Measurements from ENCODE around the gene DHRS3. TPM values are rescaled to one million over a fixed set of nuclear protein-coding genes. Genes with fewer than 3 reads are reported as not detected.

DHRS3 gene
- total RNA-seq, 1 experiment from 2014 or later: 87.0 TPM

DNA sequence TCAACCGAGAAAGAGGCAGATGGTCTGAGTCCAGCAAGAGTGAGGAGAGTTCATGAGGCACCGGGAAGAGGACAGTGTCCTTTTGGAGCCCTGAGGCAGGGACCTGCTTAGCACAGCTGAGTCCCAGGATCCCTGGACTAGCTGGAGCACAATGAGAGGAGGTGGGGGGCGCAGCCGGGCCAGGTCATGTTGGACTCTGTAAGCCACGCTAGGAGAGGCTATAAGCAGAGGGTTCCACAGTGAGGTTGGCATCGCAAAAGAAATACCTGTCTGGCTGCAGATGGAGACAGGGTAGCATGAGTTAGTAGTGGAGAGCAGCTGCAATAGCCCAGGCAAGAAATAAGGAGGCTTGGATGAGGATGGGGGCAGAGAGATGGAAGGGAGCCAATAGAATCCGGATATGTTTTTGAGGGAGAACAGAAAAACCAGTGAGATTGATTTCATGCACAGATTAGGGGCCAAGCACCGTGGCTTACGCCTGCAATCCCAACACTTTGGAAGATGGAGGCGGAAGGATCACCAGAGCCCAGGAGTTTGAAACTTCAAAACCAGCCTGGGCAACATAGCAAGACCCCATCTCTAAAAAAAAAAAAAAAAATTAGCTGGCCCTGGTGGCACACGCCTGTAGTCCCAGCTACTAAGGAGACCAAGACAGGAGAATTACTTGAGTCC is 98.2 kb downstream of the DHRS3 start:
- Histone ChIP-seq H3K27ac (ENCODE audit: low read depth, low read length) (no peak overlapping the region), H2AFZ (ENCODE audit: low read depth, low read length, poor library complexity, severe bottlenecking) (no peak overlapping the region), H3K79me2 (ENCODE audit: insufficient read depth, low read length) (no peaks in the 10 kb centered on the region), H3K9ac (ENCODE audit: low read length) (no peak overlapping the region), H4K20me1 (ENCODE audit: insufficient read depth) (no peaks in the 10 kb centered on the region), H3K9me3 (ENCODE audit: control insufficient read depth in 1 of 2, insufficient read depth in 1 of 2, low read depth in 1 of 2, low read length in 2 of 2) (no peaks in the 10 kb centered on the region), H3K36me3 (ENCODE audit: control insufficient read depth in 1 of 2, insufficient read depth in 2 of 2, low read length in 2 of 2) (no peaks in the 10 kb centered on the region), H3K4me3 (replicated peaks in 1 of 2; ENCODE audit: low read depth in 1 of 2, low read length in 2 of 2) (no peak overlapping the region), H3K4me2 (ENCODE audit: low read length) (no peak overlapping the region), H3K9me2 (ENCODE audit: insufficient read depth) (no peaks in the 10 kb centered on the region), H3K27me3 (ENCODE audit: insufficient read depth, low read length) (no peaks in the 10 kb centered on the region), H3K4me1 (ENCODE audit: control insufficient read depth in 1 of 2, insufficient read depth in 2 of 2, low read length in 2 of 2) (peaks cover 0 to 6% of the 10 kb centered on the region in 2 experiments; a peak in 2 of 4 replicates)
- ChIA-PET RAD21 (ENCODE audit: low non-redundant PET in 1 of 2, low total read pairs in 2 of 2, uncharacterized antibody in 2 of 2, unreplicated experiment in 2 of 2) (no interaction called here), CTCF (no interaction called here), POLR2A (interaction anchor here (1.4 kb wide), 1 partner anchor 9 kb away, joined by 3 read pairs; no protein-coding TSS in a partner anchor)
- DNase-seq (ENCODE audit: low read depth, low spot score) (no peak), ATAC-seq (no peak)
- TF ChIP-seq, protein P1, sequence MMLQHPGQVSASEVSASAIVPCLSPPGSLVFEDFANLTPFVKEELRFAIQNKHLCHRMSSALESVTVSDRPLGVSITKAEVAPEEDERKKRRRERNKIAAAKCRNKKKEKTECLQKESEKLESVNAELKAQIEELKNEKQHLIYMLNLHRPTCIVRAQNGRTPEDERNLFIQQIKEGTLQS (IDR thresholded peaks at IDR 0.05): no peak
- TF ChIP-seq FOSL1 (IDR thresholded peaks at IDR 0.05; ENCODE audit: low read depth): no peak
- BruUV-seq (replicated peaks): no TSS peak
- intact Hi-C loops (cut with micrococcal nuclease): no loop called here

DNA sequence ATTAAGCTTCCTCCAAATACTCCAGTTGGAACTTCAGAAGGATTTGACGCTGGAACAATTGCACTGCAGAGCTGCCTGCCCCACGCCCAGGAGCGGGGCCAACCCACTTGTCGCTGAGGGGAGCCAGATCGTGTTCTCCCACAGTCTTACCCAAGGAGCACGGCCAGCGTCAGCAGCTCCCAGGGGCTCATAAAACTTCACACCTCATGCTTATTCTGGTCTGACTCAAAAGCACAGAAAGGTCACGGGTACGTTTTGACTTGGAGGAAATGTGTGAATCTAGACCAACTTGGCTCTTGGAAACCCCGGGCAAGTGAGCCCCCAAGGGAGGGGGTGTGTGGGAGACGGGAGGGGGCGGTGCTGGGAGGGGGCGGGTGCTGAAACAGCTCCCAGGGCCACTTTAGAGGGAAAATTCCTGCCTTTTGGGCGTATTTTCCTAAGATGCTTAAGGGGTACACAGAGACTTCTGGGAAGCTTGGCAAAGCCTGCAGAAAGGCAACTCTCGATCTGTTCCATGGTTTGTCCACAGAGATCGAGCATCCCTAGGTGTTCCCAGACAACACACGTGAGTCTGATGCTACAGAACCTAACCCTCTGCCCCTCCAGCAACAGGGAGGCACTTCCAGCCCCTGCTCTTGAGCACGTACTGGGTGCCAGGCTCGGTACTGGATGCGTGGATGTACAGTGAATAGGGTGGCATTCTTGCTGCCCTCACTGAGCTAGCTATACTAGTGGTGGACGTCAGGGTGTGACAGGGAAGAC is 98.9 kb downstream of the DHRS3 start:
- Histone ChIP-seq H3K4me1 (ENCODE audit: control insufficient read depth in 1 of 2, insufficient read depth in 2 of 2, low read length in 2 of 2) (peaks cover 0 to 5% of the 10 kb centered on the region in 2 experiments; a peak in 2 of 4 replicates), H3K4me2 (ENCODE audit: low read length) (no peak overlapping the region), H3K4me3 (replicated peaks in 1 of 2; ENCODE audit: low read depth in 1 of 2, low read length in 2 of 2) (no peak overlapping the region), H3K9me3 (ENCODE audit: control insufficient read depth in 1 of 2, insufficient read depth in 1 of 2, low read depth in 1 of 2, low read length in 2 of 2) (no peaks in the 10 kb centered on the region), H3K36me3 (ENCODE audit: control insufficient read depth in 1 of 2, insufficient read depth in 2 of 2, low read length in 2 of 2) (no peaks in the 10 kb centered on the region), H3K27ac (ENCODE audit: low read depth, low read length) (no peak overlapping the region), H3K9me2 (ENCODE audit: insufficient read depth) (no peaks in the 10 kb centered on the region), H3K79me2 (ENCODE audit: insufficient read depth, low read length) (no peaks in the 10 kb centered on the region), H2AFZ (ENCODE audit: low read depth, low read length, poor library complexity, severe bottlenecking) (no peak overlapping the region), H3K9ac (ENCODE audit: low read length) (no peak overlapping the region), H4K20me1 (ENCODE audit: insufficient read depth) (no peaks in the 10 kb centered on the region), H3K27me3 (ENCODE audit: insufficient read depth, low read length) (no peaks in the 10 kb centered on the region)
- no peak for DNase-seq (ENCODE audit: low read depth, low spot score)
- BruUV-seq (replicated peaks): no TSS peak
- intact Hi-C loops (cut with micrococcal nuclease): no loop called here
- ATAC-seq: no peak
- TF ChIP-seq EGR1 (IDR thresholded peaks at IDR 0.05; ENCODE audit: low read depth) (no peak), TCF7L2 (IDR thresholded peaks at IDR 0.05; ENCODE audit: borderline replicate concordance, extremely low read depth, insufficient read depth, insufficient read length) (no peak), YY1 (IDR thresholded peaks at IDR 0.05; ENCODE audit: extremely low read depth, insufficient replicate concordance, low read depth, low read length) (no peak)
- TF ChIP-seq, protein P2, sequence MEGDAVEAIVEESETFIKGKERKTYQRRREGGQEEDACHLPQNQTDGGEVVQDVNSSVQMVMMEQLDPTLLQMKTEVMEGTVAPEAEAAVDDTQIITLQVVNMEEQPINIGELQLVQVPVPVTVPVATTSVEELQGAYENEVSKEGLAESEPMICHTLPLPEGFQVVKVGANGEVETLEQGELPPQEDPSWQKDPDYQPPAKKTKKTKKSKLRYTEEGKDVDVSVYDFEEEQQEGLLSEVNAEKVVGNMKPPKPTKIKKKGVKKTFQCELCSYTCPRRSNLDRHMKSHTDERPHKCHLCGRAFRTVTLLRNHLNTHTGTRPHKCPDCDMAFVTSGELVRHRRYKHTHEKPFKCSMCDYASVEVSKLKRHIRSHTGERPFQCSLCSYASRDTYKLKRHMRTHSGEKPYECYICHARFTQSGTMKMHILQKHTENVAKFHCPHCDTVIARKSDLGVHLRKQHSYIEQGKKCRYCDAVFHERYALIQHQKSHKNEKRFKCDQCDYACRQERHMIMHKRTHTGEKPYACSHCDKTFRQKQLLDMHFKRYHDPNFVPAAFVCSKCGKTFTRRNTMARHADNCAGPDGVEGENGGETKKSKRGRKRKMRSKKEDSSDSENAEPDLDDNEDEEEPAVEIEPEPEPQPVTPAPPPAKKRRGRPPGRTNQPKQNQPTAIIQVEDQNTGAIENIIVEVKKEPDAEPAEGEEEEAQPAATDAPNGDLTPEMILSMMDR (IDR thresholded peaks at IDR 0.05 in 2 of 3, conservative IDR thresholded peaks at IDR 0.05 in 1 of 3; ENCODE audit: borderline replicate concordance in 1 of 3, insufficient read depth in 1 of 3, low read depth in 2 of 3, low read length in 2 of 3): no peak
- TF ChIP-seq, protein P3, sequence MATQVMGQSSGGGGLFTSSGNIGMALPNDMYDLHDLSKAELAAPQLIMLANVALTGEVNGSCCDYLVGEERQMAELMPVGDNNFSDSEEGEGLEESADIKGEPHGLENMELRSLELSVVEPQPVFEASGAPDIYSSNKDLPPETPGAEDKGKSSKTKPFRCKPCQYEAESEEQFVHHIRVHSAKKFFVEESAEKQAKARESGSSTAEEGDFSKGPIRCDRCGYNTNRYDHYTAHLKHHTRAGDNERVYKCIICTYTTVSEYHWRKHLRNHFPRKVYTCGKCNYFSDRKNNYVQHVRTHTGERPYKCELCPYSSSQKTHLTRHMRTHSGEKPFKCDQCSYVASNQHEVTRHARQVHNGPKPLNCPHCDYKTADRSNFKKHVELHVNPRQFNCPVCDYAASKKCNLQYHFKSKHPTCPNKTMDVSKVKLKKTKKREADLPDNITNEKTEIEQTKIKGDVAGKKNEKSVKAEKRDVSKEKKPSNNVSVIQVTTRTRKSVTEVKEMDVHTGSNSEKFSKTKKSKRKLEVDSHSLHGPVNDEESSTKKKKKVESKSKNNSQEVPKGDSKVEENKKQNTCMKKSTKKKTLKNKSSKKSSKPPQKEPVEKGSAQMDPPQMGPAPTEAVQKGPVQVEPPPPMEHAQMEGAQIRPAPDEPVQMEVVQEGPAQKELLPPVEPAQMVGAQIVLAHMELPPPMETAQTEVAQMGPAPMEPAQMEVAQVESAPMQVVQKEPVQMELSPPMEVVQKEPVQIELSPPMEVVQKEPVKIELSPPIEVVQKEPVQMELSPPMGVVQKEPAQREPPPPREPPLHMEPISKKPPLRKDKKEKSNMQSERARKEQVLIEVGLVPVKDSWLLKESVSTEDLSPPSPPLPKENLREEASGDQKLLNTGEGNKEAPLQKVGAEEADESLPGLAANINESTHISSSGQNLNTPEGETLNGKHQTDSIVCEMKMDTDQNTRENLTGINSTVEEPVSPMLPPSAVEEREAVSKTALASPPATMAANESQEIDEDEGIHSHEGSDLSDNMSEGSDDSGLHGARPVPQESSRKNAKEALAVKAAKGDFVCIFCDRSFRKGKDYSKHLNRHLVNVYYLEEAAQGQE (IDR thresholded peaks at IDR 0.05; ENCODE audit: low read depth): no peak
- ChIA-PET RAD21 (ENCODE audit: low non-redundant PET in 1 of 2, low total read pairs in 2 of 2, uncharacterized antibody in 2 of 2, unreplicated experiment in 2 of 2) (no interaction called here), POLR2A (interaction anchor here (1.4 kb wide), 1 partner anchor 9 kb away, joined by 3 read pairs; no protein-coding TSS in a partner anchor), CTCF (interaction anchor here (0.7 kb wide), 1 partner anchor 101 kb away, joined by 3 read pairs; no protein-coding TSS in a partner anchor)

Data from HCT116 (cell line).